GM21723 (cell line): ENCODE data around the gene DIP2C.
"Not testable (repeated sequence)": the region's sequence is repeated elsewhere in the genome, so short reads cannot be mapped to it uniquely, and the experiment has no call there.

ENCODE experiments used
- ATAC-seq: cut with Tn5 transposase; IDR thresholded peaks from one replicate; pipeline ENCODE4 v1.9.1; 2021; ENCODE audit warnings: mild to moderate bottlenecking, moderate library complexity; ENCODE audit not compliant: unreplicated experiment

DIP2C gene

GRCh38 chr10:584497-585290 is 104.8 kb downstream of the DIP2C start:
- not testable (repeated sequence) for ATAC-seq

- ATAC-seq, result no peak
These were observed 106.0 kb downstream of the DIP2C start for GRCh38 chr10:583433-583832.

GRCh38 chr10:581776-582330 is 107.6 kb downstream of the DIP2C start:
- ATAC-seq, result no peak

- no peak for ATAC-seq
These were observed 108.7 kb downstream of the DIP2C start for GRCh38 chr10:580778-581177.

GRCh38 chr10:576130-576465 is 113.4 kb downstream of the DIP2C start:
- ATAC-seq, result no peak

GRCh38 chr10:575402-576129 is 113.9 kb downstream of the DIP2C start:
- ATAC-seq, result no peak

GRCh38 chr10:572696-573095 is 116.8 kb downstream of the DIP2C start:
- no peak for ATAC-seq

GRCh38 chr10:571688-572451 is 117.6 kb downstream of the DIP2C start:
- no peak for ATAC-seq

- ATAC-seq, result no peak
These were observed 118.3 kb downstream of the DIP2C start for GRCh38 chr10:571166-571565.

GRCh38 chr10:570628-571163 is 118.8 kb downstream of the DIP2C start:
- ATAC-seq, result no peak

GRCh38 chr10:569961-570627 is 119.4 kb downstream of the DIP2C start:
- ATAC-seq, result no peak

GRCh38 chr10:568848-569247 is 120.6 kb downstream of the DIP2C start:
- ATAC-seq, result no peak

- ATAC-seq, result no peak
These were observed 121.6 kb downstream of the DIP2C start for GRCh38 chr10:567869-568268.

GRCh38 chr10:566241-566885 is 123.1 kb downstream of the DIP2C start:
- no peak for ATAC-seq

- ATAC-seq, result no peak
These were observed 123.8 kb downstream of the DIP2C start for GRCh38 chr10:565676-566075.

- ATAC-seq, result no peak
These were observed 124.3 kb downstream of the DIP2C start for GRCh38 chr10:565146-565545.

- no peak for ATAC-seq
These were observed 125.6 kb downstream of the DIP2C start for GRCh38 chr10:563827-564226.

- ATAC-seq, result no peak
These were observed 127.3 kb downstream of the DIP2C start for GRCh38 chr10:562142-562541.

GRCh38 chr10:561721-562120 is 127.7 kb downstream of the DIP2C start:
- no peak for ATAC-seq
